HG02884 (cell line): ENCODE results near the gene CAMK2N1.
"Not testable (repeated sequence)": the region's sequence is repeated elsewhere in the genome, so short reads cannot be mapped to it uniquely, and the experiment has no call there.

Experiments
- ATAC-seq: cut with Tn5 transposase; IDR thresholded peaks from one replicate; pipeline ENCODE4 v1.9.1; 2021; ENCODE audit warnings: mild to moderate bottlenecking, moderate library complexity; ENCODE audit not compliant: unreplicated experiment

Gene CAMK2N1

DNA sequence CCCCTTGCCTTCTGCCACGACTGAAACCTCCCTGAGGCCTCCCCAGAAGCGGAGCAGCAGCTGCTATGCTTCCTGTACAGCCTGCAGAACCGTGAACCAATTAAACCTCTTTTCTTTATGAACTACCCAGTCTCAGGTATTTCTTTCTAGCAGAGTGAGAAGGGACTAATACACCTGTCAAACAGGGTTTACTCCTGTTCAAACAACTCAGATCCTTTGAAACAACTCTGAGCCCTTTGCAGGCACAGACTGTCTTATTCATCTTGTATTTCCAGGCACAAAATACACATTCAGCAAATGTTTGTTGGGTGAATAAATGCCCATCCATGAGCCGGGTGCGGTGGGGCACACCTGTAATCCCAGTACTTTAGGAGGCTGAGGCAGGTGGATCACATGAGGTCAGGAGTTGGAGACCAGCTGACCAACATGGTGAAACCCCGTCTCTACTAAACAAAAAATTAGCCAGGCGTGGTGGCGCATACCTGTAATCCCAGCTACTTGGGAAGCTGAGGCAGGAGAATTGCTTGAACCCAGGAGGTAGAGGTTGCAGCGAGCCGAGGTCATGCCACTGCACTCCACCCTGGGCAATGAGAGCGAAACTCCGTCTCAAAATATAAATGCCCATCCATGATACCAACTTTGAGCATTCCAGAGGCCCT, 10.8 kb upstream of the CAMK2N1 start:
- ATAC-seq: not testable (repeated sequence)

DNA sequence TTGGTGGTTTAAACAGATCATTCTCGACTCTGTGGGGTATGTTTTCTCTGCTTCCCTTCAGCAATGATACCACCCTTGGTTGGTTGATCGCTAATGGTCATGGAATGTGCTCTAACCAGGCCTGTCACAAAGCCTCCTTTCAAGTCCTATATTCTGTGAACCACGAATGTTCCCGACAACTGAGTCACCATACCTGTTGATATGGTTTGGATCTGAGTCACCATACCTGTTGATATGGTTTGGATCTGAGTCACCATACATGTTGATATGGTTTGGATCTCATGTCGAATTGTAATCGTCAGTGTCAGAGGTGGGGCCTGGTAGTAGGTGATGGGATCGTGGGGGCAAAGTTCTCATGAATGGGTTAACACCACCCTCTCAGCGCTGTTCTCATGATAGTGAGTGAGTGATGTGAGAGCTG, 10.2 kb upstream of the CAMK2N1 start:
- ATAC-seq: no peak

DNA sequence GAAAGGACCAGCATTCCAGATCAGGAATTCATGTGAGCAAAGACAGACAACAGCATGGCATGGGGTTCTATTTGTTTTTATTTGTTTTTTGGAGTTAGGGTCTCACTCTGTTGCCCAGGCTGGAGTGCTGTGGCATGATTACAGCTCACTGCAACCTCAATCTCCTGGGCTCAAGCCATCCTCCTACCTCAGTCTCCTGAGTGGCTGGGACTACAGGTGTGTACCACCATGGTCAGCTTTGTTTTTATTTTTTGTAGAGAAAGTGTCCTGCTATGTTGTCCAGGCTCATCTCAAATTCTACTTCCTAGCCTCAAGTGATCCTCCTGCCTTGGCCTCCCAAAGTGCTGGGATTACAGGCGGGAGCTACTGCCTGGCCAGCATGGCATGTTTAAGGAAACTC, 9.7 kb upstream of the CAMK2N1 start:
- ATAC-seq: no peak

DNA sequence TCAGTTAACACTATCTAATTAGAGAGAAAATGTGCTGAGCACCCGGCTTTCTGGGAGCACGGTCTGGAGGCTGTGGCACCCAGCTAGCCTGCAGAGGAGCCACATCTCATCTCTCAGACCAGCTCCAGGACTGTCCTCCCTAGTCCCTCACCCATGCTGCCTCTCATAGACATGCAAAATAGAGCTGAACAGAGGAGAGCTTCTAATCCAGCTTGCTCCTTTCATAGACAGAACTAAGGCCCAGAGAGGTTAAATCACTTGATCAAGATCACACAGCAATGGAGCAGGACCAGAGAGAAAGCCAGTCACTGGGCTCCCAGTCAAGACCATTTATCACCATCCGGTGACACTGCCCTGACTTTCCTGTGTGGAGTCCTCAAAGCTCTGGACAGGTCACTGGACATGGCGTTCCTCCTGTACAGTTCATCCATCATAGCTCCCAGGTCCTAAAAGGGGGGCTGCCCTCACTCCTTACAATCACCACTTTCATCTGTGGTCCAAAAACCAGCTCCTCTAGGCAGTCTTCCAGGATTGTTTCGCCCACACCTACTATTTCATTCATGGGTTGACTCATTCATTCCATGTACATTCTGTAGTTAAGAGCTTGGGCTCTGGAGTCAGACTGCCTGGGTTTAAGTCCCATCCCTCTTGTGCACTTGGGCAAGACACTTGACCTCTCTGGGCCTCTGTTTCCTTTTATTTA, 8.8 kb upstream of the CAMK2N1 start:
- no peak for ATAC-seq

DNA sequence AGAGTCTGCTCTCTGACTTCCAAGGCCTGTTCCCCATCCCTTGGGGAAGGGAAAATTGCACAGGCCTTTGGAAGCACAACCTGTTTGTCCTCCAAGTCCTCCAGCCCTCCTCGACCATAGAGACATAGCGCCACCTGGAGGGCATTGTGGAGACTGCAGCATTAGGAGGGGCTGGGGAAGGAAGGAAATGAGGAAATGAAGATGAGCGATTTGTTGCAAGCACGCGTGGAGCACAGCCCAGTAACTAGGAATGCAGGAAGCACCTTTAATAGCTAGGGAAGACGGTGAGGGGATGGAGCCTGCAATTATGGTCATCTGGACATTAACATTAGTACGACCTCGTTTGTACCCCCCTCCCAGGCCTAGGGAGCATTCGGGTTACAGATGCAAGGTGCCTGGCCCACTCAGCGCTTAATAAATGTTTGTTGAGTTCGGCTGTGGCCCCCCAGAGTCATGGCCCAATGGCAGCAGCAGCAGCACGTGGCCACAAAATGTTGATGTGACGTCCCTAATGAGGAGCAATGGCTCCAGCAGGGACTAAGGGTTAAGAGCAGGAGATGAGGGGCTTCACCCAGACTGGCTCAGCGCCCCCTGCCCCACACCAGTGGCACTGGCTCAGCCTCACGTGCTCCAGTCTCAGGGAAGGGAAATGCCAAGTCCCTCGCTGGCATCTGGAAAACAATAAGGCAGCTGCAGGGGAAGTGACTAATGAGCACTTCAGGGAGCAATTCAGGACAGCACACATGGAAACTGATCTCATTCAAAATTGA, 8.0 kb upstream of the CAMK2N1 start:
- ATAC-seq: no peak

DNA sequence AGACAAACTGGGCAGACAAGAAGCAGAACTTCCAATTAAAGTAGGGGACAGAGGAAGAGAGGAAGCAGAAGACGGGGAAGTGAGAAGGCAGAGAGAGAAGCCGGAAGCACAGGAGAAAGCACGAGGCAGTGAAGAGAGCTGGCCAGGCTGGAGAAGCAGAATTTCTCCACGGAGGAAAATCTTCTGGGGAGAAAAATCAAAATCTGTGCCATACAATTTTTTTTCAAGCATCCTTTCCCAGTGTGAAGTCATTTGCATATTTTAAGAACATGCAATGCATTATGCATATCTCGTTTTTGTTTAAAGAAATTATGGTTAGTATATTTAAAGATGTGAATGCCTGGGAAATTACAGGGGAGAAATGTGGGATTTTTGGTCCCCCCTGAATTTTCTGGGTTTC, 7.3 kb upstream of the CAMK2N1 start:
- ATAC-seq: no peak

DNA sequence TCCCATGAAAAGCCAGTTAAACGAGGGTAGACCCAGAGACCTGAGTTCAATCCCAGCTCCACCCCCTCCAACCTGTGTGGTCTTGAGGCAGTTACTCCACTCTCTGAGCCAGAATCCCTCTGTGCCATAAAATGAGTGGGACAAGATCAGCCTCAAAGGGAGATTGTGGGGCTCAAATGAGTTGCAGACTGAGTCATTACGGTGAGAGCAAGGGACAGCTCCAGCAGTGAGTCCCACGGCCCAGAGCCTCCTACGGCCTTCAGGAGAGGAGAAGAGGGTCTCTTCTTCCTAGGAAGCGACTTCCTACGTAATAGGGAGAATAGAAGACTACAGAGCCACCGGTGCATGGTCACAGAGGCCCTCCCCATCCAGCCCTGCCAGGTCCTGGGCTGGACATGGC, 6.7 kb upstream of the CAMK2N1 start:
- no peak for ATAC-seq

DNA sequence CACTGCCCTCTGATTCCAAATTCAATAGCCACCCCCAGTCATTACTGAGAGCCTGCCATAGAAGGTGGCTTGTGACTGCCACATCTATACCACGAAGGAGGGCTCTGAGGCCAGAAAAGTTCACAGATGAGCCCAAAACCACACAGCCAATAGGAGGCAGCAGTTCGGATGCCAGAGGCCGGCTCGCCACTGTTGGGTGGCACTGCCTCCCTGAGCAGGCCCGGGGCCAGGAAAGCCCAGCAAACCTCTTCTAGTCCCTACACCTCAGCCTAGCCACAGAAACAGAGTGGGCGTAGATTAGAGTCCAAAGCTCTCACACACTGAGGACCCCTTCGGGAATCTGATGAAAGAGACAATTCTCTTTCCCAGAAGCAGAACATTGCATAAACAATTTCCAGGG, 5.9 kb upstream of the CAMK2N1 start:
- ATAC-seq: no peak

DNA sequence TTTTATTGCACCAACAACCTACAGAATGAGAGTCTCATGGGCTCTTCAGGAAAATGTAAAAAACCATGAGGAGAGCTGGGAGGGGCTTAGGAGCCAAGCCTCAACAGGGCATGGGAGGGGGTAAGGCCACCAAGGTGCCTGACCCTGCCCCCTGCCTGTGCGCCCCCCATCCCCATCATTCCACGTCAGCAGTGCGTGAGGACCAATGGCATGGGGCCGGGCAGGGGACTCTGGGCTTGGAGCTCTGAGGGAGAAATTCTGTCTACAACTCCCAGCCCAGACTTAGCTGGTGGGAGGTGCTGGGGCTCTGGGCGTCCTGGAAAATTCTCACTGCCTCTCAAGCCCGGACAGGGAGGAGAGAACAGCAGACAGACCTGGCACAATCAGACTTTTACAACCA, 5.2 kb upstream of the CAMK2N1 start:
- ATAC-seq: no peak

DNA sequence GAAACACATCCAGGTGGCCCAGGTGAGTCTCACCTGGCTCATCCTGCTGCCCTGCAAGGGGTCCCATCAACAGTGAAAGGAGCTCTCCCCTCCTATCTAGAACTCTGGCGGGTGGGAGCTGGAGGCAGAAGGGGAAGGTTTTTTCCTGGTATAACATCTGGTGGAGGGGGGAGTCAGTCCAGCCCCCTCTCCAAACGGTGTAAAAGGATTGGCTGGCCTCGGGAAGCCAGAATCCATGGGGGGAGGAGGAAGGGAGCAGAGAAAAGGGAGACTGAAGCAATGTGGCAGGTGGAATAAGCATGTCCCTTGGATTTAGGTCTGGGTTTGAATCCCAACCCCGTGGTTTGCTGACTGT, 1.2 kb upstream of the CAMK2N1 start:
- no peak for ATAC-seq

DNA sequence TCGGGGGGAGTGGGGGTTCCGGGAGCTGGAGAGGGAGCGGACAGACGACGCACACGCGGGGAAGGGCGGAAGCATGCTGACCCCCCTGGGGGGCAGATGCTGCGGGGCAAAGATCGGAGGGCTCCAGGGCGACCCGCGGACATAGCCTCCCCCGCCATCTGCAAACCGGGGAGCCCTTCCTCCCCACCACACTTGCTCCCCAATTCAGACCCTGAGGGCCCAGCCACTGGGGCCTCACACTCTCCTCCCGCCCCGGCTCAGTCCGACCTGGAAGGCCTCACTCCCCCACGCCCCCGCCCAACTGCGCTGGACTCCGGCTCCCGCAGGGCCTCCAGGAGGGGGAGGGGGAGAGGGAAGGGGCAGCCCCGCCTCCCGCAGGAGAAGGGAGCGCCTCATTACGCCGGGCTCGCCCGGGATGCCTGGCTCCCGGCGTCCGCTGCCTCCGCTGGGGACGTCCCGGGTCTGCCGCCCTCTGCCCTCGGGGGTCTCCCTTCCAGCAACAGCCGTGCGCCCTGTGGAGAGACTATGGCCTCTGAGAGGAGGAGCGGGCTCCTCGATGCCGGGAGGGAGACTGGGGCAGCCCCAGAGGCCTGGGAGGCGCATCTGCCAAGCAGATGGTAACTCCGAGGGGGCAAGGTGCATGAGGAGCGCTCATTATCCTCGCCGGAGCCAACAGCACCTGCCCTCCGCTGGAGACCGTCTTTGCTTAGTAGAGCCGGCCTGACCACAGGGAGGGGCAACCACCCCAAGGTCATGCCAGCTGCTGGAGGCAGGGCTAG, 636 bp upstream of the CAMK2N1 start:
- no peak for ATAC-seq

DNA sequence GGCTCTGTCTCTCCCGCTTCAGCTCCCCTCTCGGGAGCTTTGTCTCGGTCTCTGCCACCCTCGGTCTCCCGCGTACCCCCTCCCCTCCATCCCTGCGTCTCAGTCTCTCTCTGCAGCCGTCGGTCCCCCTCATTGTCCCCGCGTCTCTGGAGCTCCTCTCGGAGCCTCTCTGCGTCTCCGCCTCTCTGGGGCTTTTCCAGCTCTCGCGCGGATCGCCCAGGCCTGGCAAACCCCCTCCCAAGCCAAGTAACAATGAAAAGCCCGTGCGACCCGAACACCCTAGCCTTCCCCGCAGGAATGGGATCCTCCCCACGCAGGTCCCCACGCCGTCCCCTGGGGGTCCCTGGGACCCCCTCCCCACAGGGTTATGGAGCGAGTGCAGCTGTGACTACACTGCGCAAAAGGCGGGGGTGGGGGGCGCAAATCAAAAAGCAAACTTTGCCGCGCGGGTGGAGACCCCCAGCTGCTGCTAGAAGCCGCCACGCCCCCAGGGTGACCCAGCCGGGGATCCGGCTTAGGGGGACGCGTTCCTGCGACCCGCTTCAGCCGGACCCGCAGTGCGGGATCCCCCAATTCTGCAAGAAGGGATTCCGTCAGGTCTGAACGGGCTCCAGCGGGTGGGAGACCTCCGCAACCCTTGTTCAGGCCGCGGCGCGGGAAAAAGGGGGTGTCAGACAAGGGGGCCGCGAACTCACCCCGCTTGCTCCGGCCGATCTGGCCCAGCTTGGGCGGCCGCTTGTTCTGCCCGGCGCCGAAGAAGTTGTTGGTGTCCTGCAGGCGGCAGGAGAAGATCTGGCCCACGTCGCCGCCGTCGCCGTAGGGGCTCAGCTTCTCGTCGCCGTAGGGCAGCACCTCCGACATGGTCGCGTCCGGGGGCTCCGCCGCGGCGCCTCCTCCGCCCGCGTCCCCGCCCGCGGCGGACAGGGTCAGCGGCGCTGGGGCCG, 1.2 kb downstream of the CAMK2N1 start:
- ATAC-seq: no peak

DNA sequence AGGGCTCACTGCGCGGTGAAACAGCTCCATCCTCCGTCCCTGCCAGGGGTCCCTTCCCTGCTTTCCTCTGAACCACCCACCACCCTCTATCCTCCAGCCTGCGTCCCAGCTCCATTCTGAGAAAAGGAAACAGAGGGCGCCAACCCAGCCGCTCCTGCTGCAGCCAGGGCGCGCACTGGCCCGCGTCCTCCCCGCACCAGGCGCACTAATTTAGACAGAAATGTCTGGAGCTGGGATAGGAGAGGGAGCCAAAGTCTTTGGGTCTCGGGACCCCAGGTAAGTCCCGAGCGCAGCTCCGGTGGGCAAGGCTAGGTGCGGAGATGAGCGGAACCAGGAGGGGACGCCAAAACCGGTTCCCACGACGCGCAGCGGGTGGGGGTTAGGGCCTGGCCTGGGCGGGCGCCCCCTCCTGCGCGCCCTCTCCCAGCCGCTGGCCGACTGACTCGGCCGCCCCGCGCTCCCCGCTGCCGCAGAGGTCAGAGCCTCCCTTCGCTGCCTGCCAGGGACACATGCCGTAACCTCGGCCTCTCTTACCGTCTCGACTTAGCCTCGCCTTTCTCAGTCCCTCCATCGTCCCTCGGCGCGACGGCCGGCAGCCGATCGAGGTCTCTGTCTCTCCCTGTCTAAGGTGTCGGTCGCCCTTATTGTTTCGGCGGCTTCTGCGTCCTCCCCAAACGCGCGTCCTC, 2.0 kb downstream of the CAMK2N1 start:
- ATAC-seq: no peak

DNA sequence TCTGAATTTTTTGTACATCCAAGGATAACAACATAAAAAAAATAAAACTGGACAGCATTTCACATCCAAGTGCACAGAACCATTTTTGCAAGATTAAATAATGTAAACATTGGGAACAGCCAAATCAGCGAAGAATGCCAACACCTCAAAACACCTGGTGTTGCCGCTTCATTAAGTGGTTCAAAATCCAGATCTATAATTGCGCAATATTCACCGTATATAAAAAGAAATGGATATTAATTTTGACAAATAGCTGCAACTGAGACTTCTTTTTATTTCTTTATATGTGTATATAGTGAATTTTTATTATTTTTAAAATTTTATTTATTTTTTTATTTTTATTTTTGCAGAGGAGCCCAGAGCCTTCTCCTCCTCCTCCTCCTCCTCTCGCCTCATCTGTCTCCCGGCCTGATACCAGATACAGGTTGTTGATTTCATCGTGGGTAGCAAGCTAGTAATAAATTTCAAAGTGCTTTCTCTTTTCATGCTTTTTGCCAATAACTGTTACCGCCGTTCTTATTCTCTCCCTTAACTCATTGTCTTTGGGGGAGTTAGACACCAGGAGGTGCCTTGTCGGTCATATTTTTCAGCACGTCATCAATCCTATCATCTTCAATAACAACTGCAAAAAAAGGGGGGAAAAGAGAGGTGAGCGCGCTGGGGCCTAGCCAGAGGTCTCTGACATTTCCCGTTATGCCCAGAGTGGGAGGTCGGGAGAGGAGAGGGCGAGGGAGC, 2.7 kb downstream of the CAMK2N1 start:
- ATAC-seq: no peak

DNA sequence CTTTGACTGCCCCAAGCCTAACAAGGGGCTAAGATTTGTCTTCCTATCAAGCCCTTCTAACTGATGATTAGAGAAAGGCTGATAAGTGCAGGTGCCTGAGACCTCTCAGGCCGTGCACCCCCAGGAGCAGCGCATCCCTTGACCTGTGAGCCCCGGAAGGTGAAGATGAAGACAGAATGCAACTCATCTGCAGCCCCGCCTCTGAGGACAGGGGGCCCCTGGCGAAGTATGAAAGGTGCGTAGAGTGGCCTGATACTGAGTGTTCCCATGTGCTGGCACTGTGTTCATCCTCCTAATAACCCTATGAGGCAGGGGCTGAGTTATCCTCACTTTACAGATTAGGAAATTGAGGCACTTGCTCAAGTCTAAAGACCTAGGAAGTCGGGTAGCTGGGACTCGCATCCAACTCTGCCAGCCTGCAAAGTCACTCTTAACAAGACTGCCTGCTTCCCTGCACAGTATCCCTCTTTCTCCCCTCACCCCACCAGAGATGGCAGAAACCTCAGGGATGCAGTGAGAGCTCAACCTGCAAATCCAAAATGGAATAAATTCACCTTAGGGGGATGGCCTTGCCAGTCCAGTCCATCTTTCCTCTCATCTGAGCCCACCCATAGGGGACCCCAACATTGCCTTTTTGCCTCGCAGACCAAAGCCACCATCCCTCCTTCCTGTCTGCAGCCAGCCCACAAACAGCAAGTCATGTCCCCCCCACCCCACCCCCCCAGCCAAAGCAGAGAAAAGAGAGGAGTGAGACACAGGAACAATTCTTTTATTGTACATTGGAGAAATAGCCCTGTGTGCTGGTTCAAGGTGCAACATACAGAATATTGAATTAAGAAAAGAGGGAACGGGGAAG, 4.1 kb downstream of the CAMK2N1 start:
- ATAC-seq: no peak

DNA sequence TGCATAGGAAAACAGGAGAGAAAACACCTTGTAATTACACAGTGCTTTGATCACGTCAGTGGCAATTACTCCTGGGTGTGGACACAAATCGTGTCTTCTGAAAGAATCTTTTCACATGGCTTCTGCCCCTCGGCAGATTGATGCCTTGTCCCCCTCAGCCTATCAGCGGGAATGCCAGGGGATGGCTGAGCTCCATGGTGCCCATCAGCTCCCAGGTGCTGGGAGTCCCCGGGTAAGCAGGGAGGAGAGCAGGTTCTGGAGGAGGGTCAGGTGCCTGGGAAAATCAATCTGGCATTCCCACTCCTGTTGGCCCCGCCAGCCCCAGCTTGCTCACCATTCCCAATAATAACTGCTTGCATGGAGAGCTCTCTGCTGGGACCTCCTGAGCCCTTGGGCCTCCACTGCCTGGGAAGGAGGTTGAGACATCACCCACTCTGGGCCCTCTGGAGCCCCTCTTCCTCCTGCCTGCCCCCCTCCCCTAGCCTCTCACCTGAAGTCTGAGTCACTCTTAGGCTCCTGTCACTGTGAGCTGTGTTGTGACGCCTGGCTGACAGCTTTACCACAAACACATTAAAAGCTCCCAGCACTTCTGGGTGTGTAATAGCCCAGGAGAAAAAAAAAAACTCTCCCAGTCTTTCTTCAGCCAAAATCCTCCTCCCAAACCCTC, 4.9 kb downstream of the CAMK2N1 start:
- ATAC-seq: no peak

DNA sequence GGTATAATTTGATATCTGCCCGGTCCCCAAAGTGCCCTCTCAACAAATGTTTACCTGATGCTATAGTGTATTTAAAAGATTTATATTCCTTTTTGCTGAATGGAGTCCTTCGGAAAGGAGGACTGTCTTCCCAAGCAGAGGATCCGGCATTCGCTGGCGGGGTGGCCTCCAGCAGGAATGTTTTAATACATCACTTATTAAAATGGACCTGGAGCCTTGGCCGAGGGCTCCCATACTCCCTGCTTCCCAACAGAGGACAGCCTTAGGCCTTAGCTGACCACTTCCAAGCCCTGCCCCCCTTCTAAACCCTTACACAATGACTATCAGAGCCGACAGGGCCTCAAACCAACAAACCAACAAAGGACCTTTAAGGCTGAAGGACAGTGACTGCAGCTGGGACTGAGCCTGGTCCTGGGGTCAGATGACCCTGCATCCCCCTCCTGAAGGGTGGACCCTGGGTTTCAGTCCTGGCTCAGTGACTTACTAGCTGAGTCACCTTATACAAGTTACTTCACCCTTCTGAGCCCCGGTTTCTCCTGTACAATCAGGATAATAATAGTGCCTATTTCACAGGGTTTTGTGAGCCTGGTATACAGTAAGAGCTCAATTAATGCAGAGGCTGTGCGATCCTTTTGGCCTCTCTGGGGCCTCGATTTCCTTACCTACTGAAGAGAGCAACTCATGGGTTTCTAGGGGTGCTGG, 5.6 kb downstream of the CAMK2N1 start:
- no peak for ATAC-seq
